Sigmoid colon (tissue), 7 donors: ENCODE results near the gene MTCL1. TPM values are rescaled to one million over a fixed set of nuclear protein-coding genes. Genes with fewer than 3 reads are reported as not detected.

Source experiments
- DNase-seq: peaks from one replicate; pipeline ENCODE4 v3.0.0-alpha.2; 2019
- H3K27ac ChIP-seq, 4 donors: fragments of 200-600 bp; sonication (generic); one replicate each; pipeline ENCODE4 v1.5.1; 2016 to 2019; ENCODE audit warnings: mild to moderate bottlenecking in 1 of 4
- H3K27me3 ChIP-seq, 3 donors: fragments of 200-600 bp; sonication (generic); one replicate each; pipeline ENCODE4 v1.5.1; 2019; ENCODE audit warnings: mild to moderate bottlenecking in 1 of 3
- H3K36me3 ChIP-seq, 4 donors: fragments of 200-600 bp; sonication (generic); one replicate each; pipeline ENCODE4 v1.5.1; 2016 to 2019
- H3K4me1 ChIP-seq, 4 donors: fragments of 200-600 bp; sonication (generic); one replicate each; pipeline ENCODE4 v1.5.1; 2017 to 2019
- H3K4me3 ChIP-seq, 4 donors: fragments of 200-600 bp; sonication (generic); one replicate each; pipeline ENCODE4 v1.5.1; 2017 to 2019; ENCODE audit warnings: mild to moderate bottlenecking in 2 of 4, moderate library complexity in 1 of 4
- H3K9me3 ChIP-seq, 4 donors: fragments of 200-600 bp in 3 of 4; sonication (generic) in 3 of 4; one replicate each; pipeline versions ENCODE4 v1.5.1 to v1.6.1; 2013 to 2019
- EP300 ChIP-seq, 4 donors: sonication (generic); formaldehyde crosslinking; IDR thresholded peaks; one replicate each; pipeline ENCODE4 v1.6.1; 2017; ENCODE audit warnings: antibody characterized with exemption in 4 of 4
- POLR2A ChIP-seq, 2 donors: fragments of 450-650 bp; IDR thresholded peaks; one replicate each; pipeline ENCODE4 v1.6.1; 2016; ENCODE audit warnings: antibody characterized with exemption in 2 of 2, mild to moderate bottlenecking in 2 of 2, moderate library complexity in 2 of 2
- POLR2AphosphoS5 ChIP-seq, 4 donors: sonication (generic); formaldehyde crosslinking; IDR thresholded peaks; one replicate each; pipeline ENCODE4 v1.6.1; 2017; ENCODE audit warnings: antibody characterized with exemption in 4 of 4
- WGBS, 2 donors: extraction: QIAGEN DNeasy Blood & Tissue Kit; methylation state at CpG; one replicate each; pipeline ENCODE4 v1.1.7; 2013; 5-methylcytosine and 5-hydroxymethylcytosine counted together
- intact Hi-C: fragments of 100-400 bp; cut with DNase I; formaldehyde crosslinking; loops from one replicate; pipeline ENCODE4 v1.15.1; 2023
- polyA plus RNA-seq, 3 donors: library from polyadenylated mRNA; stranded (reverse); fragments of 200-250 nt; gene quantifications; one replicate each; pipeline ENCODE4 v1.2.3, GENCODE V29; 2013
- total RNA-seq, 4 donors: library from RNA; depleted of rRNA; stranded (reverse); fragments of >200 nt; gene quantifications; one replicate each; pipeline ENCODE4 v1.1.0, GENCODE V29; 2016
- TF ChIP-seq, protein P1 (sequence below), 4 experiments: fragments of 450-650 bp in 3 of 4; fragments of 200-600 bp in 1 of 4; IDR thresholded peaks; one replicate each; pipeline ENCODE4 v1.5.1; 2016 to 2019; ENCODE audit warnings: antibody characterized with exemption in 4 of 4, mild to moderate bottlenecking in 3 of 4, moderate library complexity in 2 of 4
- donor health status: healthy with polysubstance abuse.
- donor health status: Bipolar disorder and iron deficiency.
- donor health status: healthy.

MTCL1 gene
- total and polyA plus RNA-seq, 7 donors: 0.69 to 133 (median 58.5) TPM

DNA sequence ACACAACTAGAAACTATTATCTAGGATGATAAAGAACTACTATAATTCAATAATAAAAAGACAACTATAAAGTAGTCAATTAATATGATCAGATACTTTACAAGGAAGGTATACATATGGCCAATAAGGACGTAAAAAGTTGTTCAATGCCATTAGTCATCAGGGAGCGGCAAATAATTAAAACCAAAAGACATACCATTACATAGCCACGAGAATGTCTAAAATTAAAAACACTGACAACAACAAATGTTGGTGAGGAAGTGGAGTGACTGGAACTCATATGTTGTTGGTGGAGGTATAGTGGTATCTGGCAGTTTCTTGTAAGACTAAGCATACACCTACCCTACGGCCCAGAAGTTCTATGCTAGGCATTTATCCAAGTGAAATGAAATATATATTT is 152.4 kb downstream of the MTCL1 start:
- Histone ChIP-seq H3K27ac (no peak overlapping the region), H3K4me1 (peaks cover 0 to 12% (median 5%) of the 10 kb centered on the region in 4 donors), H3K9me3 (no peaks in the 10 kb centered on the region), H3K27me3 (no peaks in the 10 kb centered on the region), H3K36me3 (no peaks in the 10 kb centered on the region), H3K4me3 (no peak overlapping the region)
- TF ChIP-seq, protein P1, sequence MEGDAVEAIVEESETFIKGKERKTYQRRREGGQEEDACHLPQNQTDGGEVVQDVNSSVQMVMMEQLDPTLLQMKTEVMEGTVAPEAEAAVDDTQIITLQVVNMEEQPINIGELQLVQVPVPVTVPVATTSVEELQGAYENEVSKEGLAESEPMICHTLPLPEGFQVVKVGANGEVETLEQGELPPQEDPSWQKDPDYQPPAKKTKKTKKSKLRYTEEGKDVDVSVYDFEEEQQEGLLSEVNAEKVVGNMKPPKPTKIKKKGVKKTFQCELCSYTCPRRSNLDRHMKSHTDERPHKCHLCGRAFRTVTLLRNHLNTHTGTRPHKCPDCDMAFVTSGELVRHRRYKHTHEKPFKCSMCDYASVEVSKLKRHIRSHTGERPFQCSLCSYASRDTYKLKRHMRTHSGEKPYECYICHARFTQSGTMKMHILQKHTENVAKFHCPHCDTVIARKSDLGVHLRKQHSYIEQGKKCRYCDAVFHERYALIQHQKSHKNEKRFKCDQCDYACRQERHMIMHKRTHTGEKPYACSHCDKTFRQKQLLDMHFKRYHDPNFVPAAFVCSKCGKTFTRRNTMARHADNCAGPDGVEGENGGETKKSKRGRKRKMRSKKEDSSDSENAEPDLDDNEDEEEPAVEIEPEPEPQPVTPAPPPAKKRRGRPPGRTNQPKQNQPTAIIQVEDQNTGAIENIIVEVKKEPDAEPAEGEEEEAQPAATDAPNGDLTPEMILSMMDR (IDR thresholded peaks at IDR 0.05): no peak
- TF ChIP-seq POLR2AphosphoS5 (IDR thresholded peaks at IDR 0.05) (no peak), POLR2A (IDR thresholded peaks at IDR 0.05) (no peak), EP300 (IDR thresholded peaks at IDR 0.05) (no peak)
- no peak for DNase-seq
- intact Hi-C loops: no loop called here
- 87 to 93% methylated on average over 4 of the region's 4 CpGs for WGBS, 2 donors

DNA sequence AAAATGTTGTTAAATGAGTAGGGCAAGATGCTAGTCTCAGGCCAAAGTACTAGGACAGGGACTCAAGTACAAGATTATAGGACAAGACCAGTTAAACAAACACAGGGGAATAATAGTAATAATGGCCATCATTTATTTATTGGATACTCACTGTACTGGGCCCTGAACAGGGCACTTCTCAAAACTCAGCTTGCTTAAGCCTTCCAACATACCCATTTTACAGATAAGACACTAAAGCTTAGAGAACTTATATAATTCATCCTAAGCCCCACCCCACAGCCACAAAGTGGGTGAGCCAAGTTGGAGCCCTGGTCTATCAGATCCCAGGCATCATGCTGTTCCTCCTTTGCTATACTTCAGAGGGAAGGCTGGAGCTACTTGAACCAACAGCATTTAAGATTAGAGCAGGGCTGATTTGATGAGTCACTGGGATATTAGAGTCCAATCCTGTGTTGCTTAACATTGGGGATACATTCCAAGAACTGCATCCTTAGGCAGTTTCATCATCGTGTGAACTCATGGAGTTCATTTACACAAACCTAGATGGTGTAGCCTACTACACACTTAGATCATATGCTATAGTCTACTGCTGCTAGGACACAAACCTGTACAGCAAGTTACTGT is 153.6 kb downstream of the MTCL1 start:
- intact Hi-C loops: no loop called here
- WGBS, 2 donors: 29 to 61% methylated on average over 1 of the region's 1 CpG
- Histone ChIP-seq H3K4me1 (peaks cover 0 to 12% (median 5%) of the 10 kb centered on the region in 4 donors), H3K27me3 (no peaks in the 10 kb centered on the region), H3K36me3 (no peaks in the 10 kb centered on the region), H3K9me3 (no peaks in the 10 kb centered on the region), H3K4me3 (no peak overlapping the region), H3K27ac (peak overlapping the region in 3 of 4 donors; percentile 31 to 68 (median 65))
- DNase-seq: no peak
- TF ChIP-seq POLR2A (IDR thresholded peaks at IDR 0.05) (no peak), EP300 (IDR thresholded peaks at IDR 0.05) (no peak), POLR2AphosphoS5 (IDR thresholded peaks at IDR 0.05) (peak in 3 of 4 donors; percentile 39 to 56 (median 50))
- TF ChIP-seq, protein P1 (IDR thresholded peaks at IDR 0.05): no peak

- no peaks in the 10 kb centered on the region for H3K36me3 ChIP-seq
- H3K27ac ChIP-seq: peak overlapping the region in 1 of 4 donors; percentile 65
- DNase-seq: no peak
- TF ChIP-seq POLR2AphosphoS5 (IDR thresholded peaks at IDR 0.05) (no peak), POLR2A (IDR thresholded peaks at IDR 0.05) (no peak), EP300 (IDR thresholded peaks at IDR 0.05) (no peak)
- H3K4me1 ChIP-seq: peaks cover 0 to 12% (median 5%) of the 10 kb centered on the region in 4 donors
- no peaks in the 10 kb centered on the region for H3K27me3 ChIP-seq
- no peak overlapping the region for H3K4me3 ChIP-seq
- H3K9me3 ChIP-seq: no peaks in the 10 kb centered on the region
- 82 to 85% methylated on average over 6 of the region's 6 CpGs for WGBS, 2 donors
- intact Hi-C loops: no loop called here
Measured at GRCh38 chr18:8860845-8861642, 155.7 kb downstream of the MTCL1 start.

- TF ChIP-seq POLR2A (IDR thresholded peaks at IDR 0.05) (no peak), POLR2AphosphoS5 (IDR thresholded peaks at IDR 0.05) (no peak), EP300 (IDR thresholded peaks at IDR 0.05) (no peak)
- TF ChIP-seq, protein P1 (IDR thresholded peaks at IDR 0.05): no peak
- DNase-seq: no peak
- Histone ChIP-seq H3K9me3 (no peaks in the 10 kb centered on the region), H3K27ac (no peak overlapping the region), H3K4me3 (no peak overlapping the region), H3K27me3 (no peaks in the 10 kb centered on the region), H3K4me1 (peaks cover 0 to 12% (median 5%) of the 10 kb centered on the region in 4 donors), H3K36me3 (no peaks in the 10 kb centered on the region)
- intact Hi-C loops: no loop called here
- 94 to 97% methylated on average over 3 of the region's 3 CpGs for WGBS, 2 donors
Measured at GRCh38 chr18:8863427-8863826, 158.1 kb downstream of the MTCL1 start.

- DNase-seq: no peak
- WGBS, 2 donors: 93% methylated on average over 4 of the region's 4 CpGs
- H3K4me1 ChIP-seq: no peaks in the 10 kb centered on the region
- H3K4me3 ChIP-seq: no peak overlapping the region
- no peak overlapping the region for H3K27ac ChIP-seq
- no peaks in the 10 kb centered on the region for H3K27me3 ChIP-seq
- no peaks in the 10 kb centered on the region for H3K9me3 ChIP-seq
- no peaks in the 10 kb centered on the region for H3K36me3 ChIP-seq
- intact Hi-C loops: no loop called here
- TF ChIP-seq EP300 (IDR thresholded peaks at IDR 0.05) (no peak), POLR2A (IDR thresholded peaks at IDR 0.05) (no peak), POLR2AphosphoS5 (IDR thresholded peaks at IDR 0.05) (no peak)
- TF ChIP-seq, protein P1 (IDR thresholded peaks at IDR 0.05): no peak
Measured at GRCh38 chr18:8865934-8866333, 160.6 kb downstream of the MTCL1 start.
